GM12878 (cell line): ENCODE measurements around the gene CSTPP1. TPM values are rescaled to one million over a fixed set of nuclear protein-coding genes. Genes with fewer than 3 reads are reported as not detected.

Experiments used
- ATAC-seq: fragments of 200-7000 bp; cut with Tn5 transposase; 3 replicates; pipeline ENCODE4 v1.9.1; 2020; ENCODE audit warnings: mild to moderate bottlenecking, moderate library complexity
- BruUV-seq: library from RNA; stranded (reverse); fragments of 400-500 nt; replicated peaks from 2 replicates; lab custom pipeline; 2021; lab: Mats Ljungman, UMichigan
- CTCF ChIA-PET: fragments of 300-600 bp; sonication (Branson Sonifier 250); formaldehyde crosslinking; extraction: SDS; loops from one replicate; lab custom pipeline; 2021; ENCODE audit warnings: inconsistent platforms; lab: Yijun Ruan, JAX
- POLR2A ChIA-PET: fragments of 350-600 bp; formaldehyde crosslinking; extraction: SDS; loops from one replicate; lab custom pipeline; 2021; ENCODE audit warnings: inconsistent platforms; lab: Charles Lee
- RAD21 ChIA-PET: fragments of 300-600 bp; sonication (Branson Sonifier 250); formaldehyde crosslinking; loops from one replicate; lab custom pipeline; 2023; ENCODE audit warnings: antibody characterized with exemption; ENCODE audit not compliant: unreplicated experiment; lab: Charles Lee
- SMC1A ChIA-PET: fragments of 300-600 bp; sonication (Branson Sonifier 250); formaldehyde crosslinking; loops from one replicate; lab custom pipeline; 2023; ENCODE audit not compliant: unreplicated experiment, uncharacterized antibody; lab: Charles Lee
- DNase-seq: peaks from one replicate; pipeline ENCODE4 v3.0.0-alpha.2; 2011; ENCODE audit warnings: low read depth, low spot score
- FAIRE-seq: peaks from 3 replicates; lab custom pipeline; 2011; peaks lifted over from hg19 to GRCh38; lab: Jason Lieb, UNC
- H2AFZ ChIP-seq: 2 replicates; pipeline ENCODE4 v1.6.0; 2011; ENCODE audit warnings: low read depth, low read length, control low read depth; ENCODE audit not compliant: control insufficient read depth
- H3K27ac ChIP-seq: 2 replicates; pipeline ENCODE4 v1.5.1; 2011; ENCODE audit warnings: control low read depth; ENCODE audit not compliant: control insufficient read depth, insufficient read depth
- H3K27me3 ChIP-seq, 2 experiments: replicated peaks in 1 of 2; 2 replicates each; pipeline versions ENCODE4 v1.6.0 to v1.6.1; 2011; ENCODE audit warnings: low read length in 1 of 2; ENCODE audit not compliant: control insufficient read depth in 2 of 2, insufficient read depth in 2 of 2
- H3K36me3 ChIP-seq, 2 experiments: 2 replicates each; pipeline ENCODE4 v1.5.1; 2011; ENCODE audit warnings: low read length in 1 of 2; ENCODE audit not compliant: control insufficient read depth in 2 of 2, insufficient read depth in 2 of 2
- H3K4me1 ChIP-seq: 2 replicates; pipeline ENCODE4 v1.6.1; 2011; ENCODE audit warnings: mild to moderate bottlenecking, low read length, moderate library complexity, mixed read lengths; ENCODE audit not compliant: control insufficient read depth, insufficient read depth
- H3K4me2 ChIP-seq: 2 replicates; pipeline ENCODE4 v1.6.0; 2011; ENCODE audit warnings: control low read depth; ENCODE audit not compliant: control insufficient read depth, insufficient read depth
- H3K4me3 ChIP-seq: fragments of 200-600 bp; sonication (generic); 2 replicates; pipeline ENCODE4 v1.5.1; 2016
- H3K79me2 ChIP-seq: 2 replicates; pipeline ENCODE4 v1.6.0; 2011; ENCODE audit warnings: low read length; ENCODE audit not compliant: control insufficient read depth, insufficient read depth
- H3K9ac ChIP-seq: 2 replicates; pipeline ENCODE4 v1.8.0; 2011; ENCODE audit warnings: low read length, control low read depth, mixed read lengths; ENCODE audit not compliant: control insufficient read depth, insufficient read depth
- H3K9me3 ChIP-seq: replicated peaks from 3 replicates; pipeline ENCODE4 v1.5.1; 2011; ENCODE audit warnings: mild to moderate bottlenecking, low read length; ENCODE audit not compliant: control insufficient read depth, insufficient read depth
- H4K20me1 ChIP-seq: 2 replicates; pipeline ENCODE4 v1.6.0; 2011; ENCODE audit not compliant: control insufficient read depth, insufficient read depth
- CHD4 ChIP-seq: fragments of 200-600 bp; sonication (generic); IDR thresholded peaks from 2 replicates; pipeline ENCODE4 v1.6.1; 2016; ENCODE audit warnings: mild to moderate bottlenecking
- ZNF687 ChIP-seq: fragments of 450-650 bp; IDR thresholded peaks from 2 replicates; pipeline ENCODE4 v1.6.1; 2017; ENCODE audit warnings: mild to moderate bottlenecking, moderate library complexity
- WGBS: methylation state at CpG from one replicate; pipeline ENCODE4 v1.1.6; 2016; ENCODE audit warnings: low lambda C conversion rate; ENCODE audit not compliant: insufficient replicate concordance, insufficient coverage; ENCODE audit errors: missing lambda C conversion rate; 5-methylcytosine and 5-hydroxymethylcytosine counted together
- in situ Hi-C: fragments of 300-500 bp; cut with MboI; formaldehyde crosslinking; loops from 9 replicates; pipeline ENCODE4 v1.14.3; 2018; ENCODE audit warnings: mixed read lengths
- intact Hi-C: fragments of 100-400 bp; cut with micrococcal nuclease; formaldehyde crosslinking; loops from one replicate; pipeline ENCODE4 v1.14.2; 2022; ENCODE audit not compliant: unreplicated experiment
- polyA plus RNA-seq, 11 experiments: library from polyadenylated mRNA; depleted of rRNA in 4 of 11; unstranded in 6 of 11; stranded (reverse) in 5 of 11; fragments of >200 nt; fragmentation: Nextera tagmentation in 4 of 11; fragmentation: Illumina TruSeq in 1 of 11; extraction: Ambion mirVana in 4 of 11; extraction: Trizol in 1 of 11; gene quantifications; 1 replicate in 1 of 11; 2 replicates in 10 of 11; pipeline versions ENCODE4 v1.2.1 to v1.2.3, GENCODE V29; 2011 to 2016; ENCODE audit warnings: inconsistent platforms in 2 of 11, missing spikeins in 2 of 11, low read depth in 1 of 11
- total RNA-seq, 4 experiments: library from RNA; depleted of rRNA in 3 of 4; stranded (reverse); fragments of >200 nt in 3 of 4; fragmentation: Illumina TruSeq in 1 of 4; extraction: Trizol in 1 of 4; gene quantifications; 2 replicates each; pipeline versions ENCODE4 v1.2.1 to v1.2.3, GENCODE V29; 2013 to 2021

The CSTPP1 gene
- total and polyA plus RNA-seq, 10 of the 15 experiments (the other 5 are each of a cell fraction or from before 2014, with no cell fraction given) = 7.1 to 23.4 (median 17.5) TPM

GRCh38 chr11:47158242-47158641 is 221.7 kb downstream of the CSTPP1 start (continued):
- no peak for TF ChIP-seq ZNF687

- WGBS = 97% methylated on average over 5 of the region's 5 CpGs
- H3K4me1 ChIP-seq = no peaks in the 10 kb centered on the region
- no peak for FAIRE-seq
- no peak for TF ChIP-seq CHD4
- TF ChIP-seq, all 136 proteins: peak for 0
- ChIA-PET POLR2A (no interaction called here), RAD21 (no interaction called here), SMC1A (interaction anchor here (1.0 kb wide), 1 partner anchor 99 kb away, joined by 3 read pairs; no protein-coding TSS in a partner anchor), CTCF (interaction anchor here (0.6 to 1.1 kb wide), 7 partner anchors 9 to 693 kb away, joined by 3 to 9 read pairs (median 3); no protein-coding TSS in a partner anchor)
- Histone ChIP-seq H3K27me3 (no peaks in the 10 kb centered on the region), H4K20me1 (no peaks in the 10 kb centered on the region; the same call in 1 of the 2 replicates), H3K36me3 (peaks cover 12 to 21% of the 10 kb centered on the region in 2 experiments), H3K27ac (no peak overlapping the region), H3K4me3 (no peak overlapping the region), H3K9me3 (no peaks in the 10 kb centered on the region), H3K9ac (no peak overlapping the region), H2AFZ (no peak overlapping the region), H3K4me2 (no peak overlapping the region), H3K79me2 (no peaks in the 10 kb centered on the region)
- BruUV-seq = no TSS peak
- peak; percentile 4 for ATAC-seq
- intact Hi-C loops = loop anchor here (1.0 kb wide), 1 partner anchor 271 kb away; no protein-coding TSS in a partner anchor
- in situ Hi-C loops = loop anchor here (5.0 kb wide), 1 partner anchor 273 kb away; no protein-coding TSS in a partner anchor
- no peak for DNase-seq
Measured at GRCh38 chr11:47160753-47161133, 224.2 kb downstream of the CSTPP1 start.
